ENCODE measurements around the gene MRPL37.

Gene MRPL37

GRCh38 chr1:54265126-54265525 is 65.2 kb downstream of the MRPL37 start:
- TF ChIP-seq CTCF (IDR thresholded peaks at IDR 0.05; ENCODE audit: extremely low read depth, insufficient read depth, missing control alignments) = no peak
- DNase-seq (ENCODE audit: low spot score) = no peak
- in situ Hi-C loops (cut with MboI; ENCODE audit: low pct_unique_long_range_greater_than_20kb, low sequenced_read_pairs, unreplicated experiment) = no loop called here

GRCh38 chr1:54265659-54266058 is 65.7 kb downstream of the MRPL37 start:
- no peak for DNase-seq (ENCODE audit: low spot score)
- in situ Hi-C loops (cut with MboI; ENCODE audit: low pct_unique_long_range_greater_than_20kb, low sequenced_read_pairs, unreplicated experiment) = no loop called here
- TF ChIP-seq CTCF (IDR thresholded peaks at IDR 0.05; ENCODE audit: extremely low read depth, insufficient read depth, missing control alignments) = no peak

- no peak for DNase-seq (ENCODE audit: low spot score)
- no peak for TF ChIP-seq CTCF (IDR thresholded peaks at IDR 0.05; ENCODE audit: extremely low read depth, insufficient read depth, missing control alignments)
- in situ Hi-C loops (cut with MboI; ENCODE audit: low pct_unique_long_range_greater_than_20kb, low sequenced_read_pairs, unreplicated experiment) = no loop called here
These were observed 66.2 kb downstream of the MRPL37 start for GRCh38 chr1:54266195-54266594.

- DNase-seq (ENCODE audit: low spot score) = no peak
- in situ Hi-C loops (cut with MboI; ENCODE audit: low pct_unique_long_range_greater_than_20kb, low sequenced_read_pairs, unreplicated experiment) = no loop called here
- no peak for TF ChIP-seq CTCF (IDR thresholded peaks at IDR 0.05; ENCODE audit: extremely low read depth, insufficient read depth, missing control alignments)
These were observed 66.9 kb downstream of the MRPL37 start for GRCh38 chr1:54266908-54267307.

Data from GM13977 (cell line).